Kidney glomerular epithelial cell (primary cell): ENCODE measurements around the gene AADACL3.

Experiments
- DNase-seq: peaks from one replicate; lab custom pipeline; 2025; lab: John Stamatoyannopoulos, UW

Gene AADACL3

DNA sequence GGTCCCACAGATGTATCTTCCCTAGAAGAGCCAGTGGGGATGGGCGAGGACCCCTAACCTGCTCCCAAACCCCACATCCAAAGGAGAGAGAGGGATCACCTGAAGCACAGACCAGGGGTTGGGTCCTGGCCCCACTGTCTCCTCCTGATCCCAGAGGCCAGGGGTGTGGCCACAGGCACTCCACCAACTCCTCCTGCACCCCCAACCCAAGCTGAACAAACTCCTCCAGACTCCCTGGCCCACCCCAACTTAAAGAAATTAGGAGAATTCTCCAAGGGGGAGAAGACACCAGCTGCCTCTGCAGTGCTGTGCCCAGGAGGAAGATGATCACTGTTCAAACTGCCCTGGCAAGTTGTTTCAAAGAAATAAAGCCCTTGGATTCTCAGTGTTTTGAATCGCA, 53.1 kb downstream of the AADACL3 start:
- DNase-seq, result no peak

DNA sequence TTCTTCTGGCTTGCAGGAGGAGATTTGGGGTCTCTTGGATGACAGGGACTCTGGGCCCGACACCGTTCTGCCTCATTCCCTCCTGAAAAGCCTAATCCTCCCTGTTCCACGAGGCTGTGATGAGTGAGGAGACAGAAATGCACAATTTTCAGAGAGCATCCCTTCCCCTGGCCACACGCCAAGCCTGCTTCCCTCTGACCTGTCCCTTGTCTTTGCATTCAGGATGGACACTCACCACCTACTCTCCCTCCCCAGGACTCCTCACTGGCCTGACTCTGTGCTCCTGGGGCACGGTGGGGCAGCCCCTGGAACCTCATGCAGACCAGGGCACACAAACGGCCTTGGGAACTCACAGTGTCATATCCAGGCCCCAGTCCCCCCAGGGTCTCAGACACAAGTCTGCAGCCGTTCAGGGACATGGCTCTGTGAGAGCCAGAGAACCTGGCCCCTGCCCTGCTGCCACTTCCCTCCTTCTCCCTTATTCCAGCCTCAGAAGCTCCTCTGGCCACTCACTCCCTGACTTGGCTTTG, 54.1 kb downstream of the AADACL3 start:
- DNase-seq, result no peak

DNA sequence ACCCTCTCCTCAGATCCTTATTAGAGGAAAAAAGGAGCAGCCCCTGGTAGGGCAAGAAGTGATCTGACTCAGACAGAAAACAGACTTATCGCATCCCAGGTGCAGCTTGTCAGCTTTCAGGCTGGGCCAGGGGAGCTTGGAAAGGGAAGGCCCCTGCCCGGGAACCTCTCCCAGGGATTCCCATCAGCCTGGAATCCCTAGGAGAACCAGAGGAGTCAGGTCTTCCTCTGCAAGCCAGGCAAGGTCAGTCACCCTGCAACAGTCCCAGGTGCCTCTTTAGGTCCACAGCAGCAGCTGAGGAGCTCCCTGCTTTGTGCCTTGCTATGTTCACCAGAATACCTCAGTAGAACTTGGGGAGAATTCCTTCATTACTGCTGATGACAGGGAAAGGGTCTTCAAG, 54.7 kb downstream of the AADACL3 start:
- DNase-seq, result no peak

DNA sequence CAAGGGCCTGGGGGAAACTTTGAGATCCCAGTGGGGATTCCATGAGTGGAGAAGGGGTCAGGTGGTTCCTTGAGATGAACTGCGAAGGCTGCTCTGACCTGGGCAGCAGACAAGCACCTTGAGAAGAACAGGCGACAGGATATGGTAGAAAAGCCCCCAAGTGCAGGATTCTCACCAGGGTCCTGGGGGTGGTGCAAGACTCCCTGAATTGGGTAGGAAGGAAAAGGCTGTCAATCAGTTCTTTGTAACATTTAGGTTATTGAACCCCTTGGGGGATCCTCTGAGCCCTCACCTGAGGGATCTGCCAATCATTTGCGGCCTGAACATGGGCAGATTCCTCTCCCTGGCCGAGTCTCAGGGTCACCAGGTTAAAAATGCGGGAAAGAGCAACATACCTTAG, 55.3 kb downstream of the AADACL3 start:
- no peak for DNase-seq

DNA sequence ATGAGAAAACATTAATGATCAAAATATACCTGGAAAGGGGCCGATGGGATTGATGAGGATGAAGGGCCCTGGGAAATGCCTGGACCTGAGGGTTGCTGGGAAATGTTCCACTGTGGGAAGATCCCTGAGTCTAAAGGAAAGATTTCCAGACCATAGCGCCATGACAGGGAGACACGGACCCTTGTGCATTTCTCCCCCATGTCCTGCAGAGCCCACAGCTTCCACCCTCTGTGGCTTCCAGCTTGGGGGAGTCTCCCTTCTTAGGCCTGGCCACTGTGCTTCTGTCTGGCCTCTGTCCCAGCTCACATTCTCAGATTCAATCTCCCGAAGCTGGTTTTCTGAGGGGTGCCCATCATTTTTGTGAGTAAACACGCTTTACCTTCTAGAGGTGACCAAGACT, 56.6 kb downstream of the AADACL3 start:
- DNase-seq, result no peak

DNA sequence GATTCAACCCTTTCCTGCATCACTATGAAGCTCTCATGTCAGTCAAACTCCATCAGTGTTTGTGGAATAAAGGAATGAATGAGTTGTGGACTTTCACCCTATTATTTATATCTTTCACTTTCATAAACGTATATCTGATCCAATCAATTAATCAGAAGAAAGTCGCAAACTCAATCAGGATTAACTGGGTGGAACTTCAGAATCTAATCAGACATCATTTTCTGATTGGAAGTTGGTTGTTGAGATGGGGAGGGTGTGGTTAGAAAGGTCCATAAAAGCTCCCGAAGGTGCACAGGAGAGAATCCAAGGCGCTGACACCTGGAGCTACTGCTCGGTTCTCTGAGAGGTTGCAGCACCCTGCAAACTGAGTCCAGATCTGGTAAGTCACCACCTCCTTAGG, 57.5 kb downstream of the AADACL3 start, which contains the start of gene PRAMEF12:
Gene PRAMEF12, plus strand, starts transcription at position 301 of the 400 bp plus-strand sequence. CDS start 1,130 bp downstream, outside the sequence.
- no peak for DNase-seq

DNA sequence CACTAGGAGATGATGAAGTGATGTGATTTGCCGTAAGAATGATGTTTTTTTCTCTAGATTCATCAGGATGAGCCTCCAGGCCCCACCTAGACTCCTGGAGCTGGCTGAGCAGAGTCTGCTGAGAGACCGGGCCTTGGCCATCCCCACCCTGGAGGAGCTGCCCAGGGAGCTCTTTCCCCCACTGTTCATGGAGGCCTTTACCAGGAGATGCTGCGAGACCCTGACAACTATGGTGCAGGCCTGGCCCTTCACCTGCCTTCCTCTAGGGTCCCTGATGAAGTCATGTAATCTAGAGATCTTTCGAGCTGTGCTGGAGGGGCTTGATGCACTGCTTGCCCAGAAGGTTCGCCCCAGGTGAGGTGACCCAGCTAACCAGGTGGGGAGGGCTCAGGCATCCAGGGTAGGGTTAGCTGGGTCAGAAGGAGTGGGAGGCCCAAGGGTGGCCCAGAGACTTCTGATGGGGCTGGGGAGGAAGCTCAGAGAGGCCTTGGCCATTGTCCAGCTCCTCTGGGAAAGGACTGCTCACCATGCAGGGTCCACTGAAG, 59.0 kb downstream of the AADACL3 start:
- no peak for DNase-seq

DNA sequence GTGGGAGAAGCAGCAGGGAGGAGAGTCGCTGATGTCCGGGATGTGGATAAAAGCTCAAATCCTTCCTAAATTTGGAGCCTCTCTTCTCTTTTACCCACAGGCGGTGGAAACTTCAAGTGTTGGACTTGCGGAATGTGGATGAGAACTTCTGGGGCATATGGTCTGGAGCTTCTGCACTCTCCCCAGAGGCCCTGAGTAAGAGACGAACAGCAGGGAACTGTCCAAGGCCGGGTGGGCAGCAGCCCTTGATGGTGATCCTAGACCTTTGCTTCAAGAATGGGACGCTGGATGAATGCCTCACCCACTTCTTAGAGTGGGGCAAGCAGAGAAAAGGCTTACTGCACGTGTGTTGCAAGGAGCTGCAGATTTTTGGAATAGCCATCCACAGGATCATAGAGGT, 59.5 kb downstream of the AADACL3 start:
- no peak for DNase-seq

DNA sequence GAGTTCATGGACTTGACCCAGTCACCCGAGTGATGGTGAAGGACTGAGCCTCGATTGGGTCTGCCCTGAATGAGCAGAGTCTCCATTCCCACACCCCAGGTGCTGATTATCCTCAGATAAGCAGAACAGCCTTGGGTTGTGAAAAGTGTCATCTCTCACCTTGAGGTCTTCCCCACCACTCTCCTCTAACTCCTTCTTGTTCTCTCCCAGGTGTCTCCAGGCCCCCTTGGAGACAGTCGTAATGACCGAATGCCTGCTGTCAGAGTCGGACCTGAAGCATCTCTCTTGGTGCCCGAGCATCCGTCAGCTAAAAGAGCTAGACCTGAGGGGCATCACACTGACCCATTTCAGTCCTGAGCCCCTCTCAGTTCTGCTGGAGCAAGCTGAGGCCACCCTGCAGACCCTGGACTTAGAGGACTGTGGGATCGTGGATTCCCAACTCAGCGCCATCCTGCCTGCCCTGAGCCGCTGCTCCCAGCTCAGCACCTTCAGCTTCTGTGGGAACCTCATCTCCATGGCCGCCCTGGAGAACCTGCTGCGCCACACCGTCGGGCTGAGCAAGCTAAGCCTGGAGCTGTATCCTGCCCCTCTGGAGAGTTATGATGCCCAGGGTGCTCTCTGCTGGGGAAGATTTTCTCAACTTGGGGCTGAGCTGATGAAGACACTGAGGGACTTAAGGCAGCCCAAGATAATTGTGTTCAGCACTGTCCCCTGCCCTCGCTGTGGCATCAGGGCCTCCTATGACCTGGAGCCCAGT, 61.1 kb downstream of the AADACL3 start:
- DNase-seq, result no peak
